Measurements from ENCODE around the gene GGTA1.

GGTA1 gene

DNA sequence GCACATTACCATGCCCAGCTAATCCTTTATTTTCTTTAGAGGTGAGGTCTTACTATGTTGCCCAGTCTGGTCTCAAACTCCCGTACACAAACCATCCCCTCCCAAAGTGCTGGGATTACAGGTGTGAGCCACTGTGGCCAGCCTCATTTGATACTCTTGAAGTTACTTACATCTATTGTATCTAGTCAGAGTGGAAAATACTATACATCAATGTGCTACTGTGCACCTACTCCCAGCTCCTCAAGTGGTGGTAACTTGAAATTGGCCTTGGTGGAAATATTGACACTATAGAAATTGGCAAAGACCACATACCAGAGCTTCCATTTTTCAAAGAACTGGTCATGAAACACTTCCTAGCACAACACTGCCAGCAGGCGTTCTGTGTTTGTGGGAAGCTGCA lies 10.3 kb downstream of the GGTA1 start:
- intact Hi-C loops (cut with micrococcal nuclease) = no loop called here
- no peak overlapping the region for H3K4me3 Mint-ChIP-seq
- H3K4me1 Mint-ChIP-seq (ENCODE audit: low read depth) = peaks cover 94% of the 10 kb centered on the region
- H3K9me3 Mint-ChIP-seq = no peaks in the 10 kb centered on the region
- H3K27ac Mint-ChIP-seq = peak overlapping the region; percentile 94
- H3K27me3 Mint-ChIP-seq = no peaks in the 10 kb centered on the region
- H3K36me3 Mint-ChIP-seq (ENCODE audit: low read depth) = peaks cover 81% of the 10 kb centered on the region

DNA sequence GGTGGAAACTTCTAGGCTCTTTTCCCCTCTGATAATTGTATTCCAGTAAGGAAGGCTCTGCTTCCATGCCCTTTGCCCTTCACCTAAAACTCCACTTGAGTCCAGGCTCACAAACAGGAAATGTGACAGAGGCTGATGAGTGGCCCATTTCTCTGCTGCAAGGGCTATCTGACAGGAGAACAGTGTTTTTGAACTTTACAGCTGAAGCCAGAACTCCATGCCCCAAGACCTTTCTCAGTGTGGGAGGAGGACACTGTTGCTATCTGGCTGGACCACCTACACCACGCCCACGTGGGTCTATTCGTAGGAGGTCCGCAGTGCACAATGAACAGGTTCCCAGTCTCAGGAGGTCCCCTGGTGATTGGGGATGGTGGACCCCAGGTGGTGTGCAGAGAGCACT lies 13.6 kb downstream of the GGTA1 start:
- H3K27me3 Mint-ChIP-seq = no peaks in the 10 kb centered on the region
- peaks cover 68% of the 10 kb centered on the region for H3K4me1 Mint-ChIP-seq (ENCODE audit: low read depth)

DNA sequence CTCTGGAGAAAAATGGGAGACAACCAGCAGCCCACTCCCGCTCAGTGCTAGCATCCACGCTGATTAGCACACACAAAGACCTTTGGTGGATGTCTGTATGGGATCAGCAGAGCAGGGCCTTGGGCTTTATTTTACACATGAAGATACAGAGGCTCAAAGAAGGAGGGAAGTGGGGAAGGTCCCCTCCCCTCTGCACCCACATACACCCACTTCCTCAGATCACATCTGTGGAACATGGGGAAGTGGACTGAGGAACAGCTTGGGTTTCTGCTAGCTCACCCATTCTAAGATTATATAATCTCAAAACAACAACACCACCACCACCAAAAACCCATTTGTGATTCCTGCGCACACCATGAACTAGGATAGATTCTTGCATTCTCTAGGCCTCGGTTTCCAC lies 14.0 kb downstream of the GGTA1 start:
- Mint-ChIP-seq H3K27me3 (no peaks in the 10 kb centered on the region), H3K27ac (peak overlapping the region; percentile 94), H3K36me3 (ENCODE audit: low read depth) (peaks cover 77% of the 10 kb centered on the region), H3K4me3 (peak overlapping the region; percentile 61), H3K9me3 (no peaks in the 10 kb centered on the region), H3K4me1 (ENCODE audit: low read depth) (peaks cover 68% of the 10 kb centered on the region)
- intact Hi-C loops (cut with micrococcal nuclease) = loop anchor here (2.0 kb wide), 1 partner anchor 13 kb away; the partner anchor contains the start of gene GGTA1

More for the DNA sequence above, 13.6 kb downstream of the GGTA1 start:
- peak overlapping the region; percentile 94 for H3K27ac Mint-ChIP-seq
- H3K4me3 Mint-ChIP-seq = peak overlapping the region; percentile 42
- intact Hi-C loops (cut with micrococcal nuclease) = no loop called here
- no peaks in the 10 kb centered on the region for H3K9me3 Mint-ChIP-seq
- H3K36me3 Mint-ChIP-seq (ENCODE audit: low read depth) = peaks cover 77% of the 10 kb centered on the region

DNA sequence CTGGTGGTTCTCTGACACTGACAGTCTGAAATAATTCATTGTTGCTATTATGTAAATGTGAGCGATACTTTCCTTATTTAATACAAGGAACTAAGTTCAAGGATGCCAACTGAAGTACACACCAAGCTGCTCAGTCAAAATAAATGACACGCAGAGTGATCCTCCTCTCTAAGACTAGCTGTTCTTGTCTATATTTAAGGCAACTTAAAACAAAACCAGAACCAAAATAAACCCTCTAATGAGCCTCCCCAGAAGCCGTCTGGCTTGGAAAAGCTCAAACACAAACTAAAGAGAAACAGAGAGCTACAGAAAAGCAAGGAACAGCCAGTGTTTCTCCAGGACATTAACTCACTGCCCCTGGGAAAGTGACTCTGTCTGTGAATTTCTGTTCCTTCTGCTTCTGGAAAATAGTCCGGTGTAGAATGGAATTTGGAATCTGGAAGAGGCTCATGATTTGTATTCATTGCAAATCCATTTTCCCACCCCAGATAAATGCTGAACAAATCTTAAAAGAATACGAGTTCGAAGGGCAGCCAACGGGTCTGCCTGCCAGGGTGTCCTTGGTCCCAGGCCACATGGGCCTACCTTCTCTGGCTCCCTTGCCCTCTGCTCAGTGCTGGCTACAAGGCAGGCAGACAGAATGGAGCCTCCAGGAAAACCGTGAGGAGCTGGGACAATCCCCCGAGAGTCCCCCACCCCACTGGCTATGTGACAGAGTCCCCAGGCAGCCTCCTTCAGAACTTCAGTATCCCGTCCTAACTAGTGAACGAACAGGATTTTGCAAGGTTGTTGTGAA lies 14.8 kb downstream of the GGTA1 start:
- intact Hi-C loops (cut with micrococcal nuclease) = loop anchor here (2.0 kb wide), 1 partner anchor 14 kb away; the partner anchor contains the start of gene GGTA1

DNA sequence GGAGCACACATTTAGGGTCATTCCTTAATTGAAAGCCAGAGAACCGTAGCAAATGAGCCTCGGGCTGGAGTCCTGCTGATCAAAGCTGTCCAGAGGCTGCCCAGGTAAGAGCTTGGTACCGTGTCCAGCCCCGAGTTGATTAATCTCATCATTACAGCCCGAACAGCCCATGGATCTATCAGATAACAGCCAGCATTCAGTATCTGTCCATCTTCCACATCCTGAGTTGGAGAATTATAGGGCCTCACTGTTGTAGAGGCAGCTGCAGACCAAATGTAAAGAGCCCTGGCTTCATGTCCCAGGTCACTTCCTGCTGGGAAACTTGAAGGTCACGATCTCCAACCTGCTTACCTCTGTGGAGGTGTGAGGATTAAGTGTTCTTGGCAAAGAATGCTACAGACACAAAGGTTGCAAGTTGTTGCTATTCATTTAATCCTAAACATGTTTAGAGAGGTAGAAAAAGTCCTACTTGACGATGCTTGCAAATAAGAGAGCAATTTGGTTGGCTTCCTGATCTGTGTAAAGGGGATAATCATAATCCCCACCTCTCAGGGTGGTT lies 16.1 kb downstream of the GGTA1 start:
- peaks cover 66% of the 10 kb centered on the region for H3K4me1 Mint-ChIP-seq (ENCODE audit: low read depth)
- intact Hi-C loops (cut with micrococcal nuclease) = loop anchor here (2.0 kb wide), 1 partner anchor 15 kb away; the partner anchor contains the start of gene GGTA1
- no peak overlapping the region for H3K4me3 Mint-ChIP-seq
- no peaks in the 10 kb centered on the region for H3K27me3 Mint-ChIP-seq
- H3K36me3 Mint-ChIP-seq (ENCODE audit: low read depth) = peaks cover 81% of the 10 kb centered on the region
- peak overlapping the region; percentile 57 for H3K27ac Mint-ChIP-seq
- H3K9me3 Mint-ChIP-seq = no peaks in the 10 kb centered on the region

More for the DNA sequence above, 14.8 kb downstream of the GGTA1 start:
- Mint-ChIP-seq H3K9me3 (no peaks in the 10 kb centered on the region), H3K27me3 (no peaks in the 10 kb centered on the region), H3K4me3 (peak overlapping the region; percentile 61), H3K4me1 (ENCODE audit: low read depth) (peaks cover 68% of the 10 kb centered on the region), H3K27ac (peak overlapping the region; percentile 94), H3K36me3 (ENCODE audit: low read depth) (peaks cover 77% of the 10 kb centered on the region)

DNA sequence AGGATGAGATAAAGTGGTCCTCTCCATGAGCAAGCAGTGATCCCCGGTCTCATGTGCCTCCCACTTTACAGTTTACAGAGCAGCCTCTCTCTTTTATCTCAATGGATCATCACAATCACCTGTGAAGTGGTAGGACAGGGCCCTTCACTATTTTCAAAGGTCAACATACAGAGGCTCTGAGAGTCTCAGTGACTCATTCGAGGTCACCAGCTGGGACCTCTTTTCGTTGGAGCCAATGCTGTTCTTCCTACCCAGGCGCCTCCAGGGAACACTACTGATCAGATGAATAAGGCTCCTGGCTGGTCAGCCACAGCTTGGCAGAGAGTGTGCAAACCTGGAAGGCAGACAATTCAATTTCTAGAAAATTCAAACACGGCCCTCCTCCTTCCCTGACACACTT lies 16.6 kb downstream of the GGTA1 start:
- Mint-ChIP-seq H3K27ac (peak overlapping the region; percentile 57), H3K4me3 (no peak overlapping the region), H3K27me3 (no peaks in the 10 kb centered on the region), H3K4me1 (ENCODE audit: low read depth) (peaks cover 69% of the 10 kb centered on the region), H3K9me3 (no peaks in the 10 kb centered on the region), H3K36me3 (ENCODE audit: low read depth) (peaks cover 84% of the 10 kb centered on the region)
- intact Hi-C loops (cut with micrococcal nuclease) = no loop called here

DNA sequence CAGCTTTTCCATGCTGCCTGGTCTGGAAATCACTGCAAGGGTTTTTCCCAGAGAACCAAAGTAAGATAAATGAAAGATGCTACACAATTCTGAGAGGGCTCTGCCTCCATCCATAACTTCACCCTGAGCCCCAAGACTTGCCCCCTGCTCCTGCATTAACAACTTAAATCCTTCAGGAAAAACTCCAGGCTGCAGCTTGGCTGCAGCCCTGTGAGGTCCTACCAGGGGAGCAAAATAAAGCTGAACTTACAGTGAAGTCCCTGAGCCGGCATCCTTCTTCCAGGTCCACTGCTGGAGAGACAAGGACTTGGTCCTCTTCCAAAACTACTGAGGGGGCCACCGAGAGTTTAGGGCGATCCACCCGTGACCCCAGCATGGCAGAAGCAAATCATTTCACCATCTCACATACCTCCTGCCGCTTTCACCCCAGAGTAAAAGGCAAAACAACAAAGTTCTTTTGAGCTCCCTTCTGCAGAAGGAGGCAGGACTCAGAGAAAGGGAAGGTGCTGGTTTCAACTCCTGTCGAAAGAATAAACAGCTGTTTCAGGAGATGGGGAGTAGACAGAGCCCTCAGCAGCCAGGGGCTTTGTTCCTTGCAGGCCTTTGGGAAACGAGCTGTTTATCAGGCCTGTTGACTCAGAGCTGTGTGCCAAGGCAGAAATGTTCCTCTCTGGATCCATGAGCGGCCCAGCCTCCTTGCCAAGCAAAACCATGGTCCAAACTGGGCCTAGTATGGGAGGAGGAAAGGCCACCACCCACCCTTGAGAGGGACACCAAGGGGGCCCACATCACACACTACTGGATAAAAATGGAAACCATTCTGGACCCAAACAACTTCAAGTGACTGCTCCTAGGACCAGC lies 20.6 kb downstream of the GGTA1 start:
- H3K4me3 Mint-ChIP-seq = no peak overlapping the region

DNA sequence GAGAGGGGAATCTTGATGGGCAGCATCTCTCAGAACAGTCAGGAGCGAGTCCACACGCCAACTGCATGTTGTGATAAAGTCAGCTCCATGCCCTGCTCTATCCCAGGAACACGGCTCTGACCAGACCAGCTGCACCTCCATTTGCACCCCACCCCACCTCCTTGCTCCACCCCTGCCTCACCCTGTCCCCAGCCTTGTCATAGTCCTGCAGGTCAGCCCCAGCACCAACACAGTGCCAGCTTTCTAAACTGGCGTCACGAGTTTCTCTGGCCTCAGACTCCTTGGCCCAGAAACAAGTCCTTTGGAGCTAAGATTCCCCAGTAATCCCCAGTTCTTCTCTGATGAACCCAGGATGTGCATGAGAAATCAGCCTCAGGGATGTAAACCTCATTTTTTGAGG lies 23.5 kb downstream of the GGTA1 start:
- H3K27me3 Mint-ChIP-seq = no peaks in the 10 kb centered on the region
- intact Hi-C loops (cut with micrococcal nuclease) = no loop called here
- peaks cover 58% of the 10 kb centered on the region for H3K4me1 Mint-ChIP-seq (ENCODE audit: low read depth)
- no peak overlapping the region for H3K27ac Mint-ChIP-seq
- H3K9me3 Mint-ChIP-seq = no peaks in the 10 kb centered on the region
- H3K4me3 Mint-ChIP-seq = no peak overlapping the region
- H3K36me3 Mint-ChIP-seq (ENCODE audit: low read depth) = peaks cover 100% of the 10 kb centered on the region

More for the DNA sequence above, 20.6 kb downstream of the GGTA1 start:
- no peaks in the 10 kb centered on the region for H3K9me3 Mint-ChIP-seq
- peaks cover 53% of the 10 kb centered on the region for H3K4me1 Mint-ChIP-seq (ENCODE audit: low read depth)
- H3K36me3 Mint-ChIP-seq (ENCODE audit: low read depth) = peaks cover 98% of the 10 kb centered on the region
- intact Hi-C loops (cut with micrococcal nuclease) = no loop called here
- peak overlapping the region; percentile 64 for H3K27ac Mint-ChIP-seq
- H3K27me3 Mint-ChIP-seq = no peaks in the 10 kb centered on the region

DNA sequence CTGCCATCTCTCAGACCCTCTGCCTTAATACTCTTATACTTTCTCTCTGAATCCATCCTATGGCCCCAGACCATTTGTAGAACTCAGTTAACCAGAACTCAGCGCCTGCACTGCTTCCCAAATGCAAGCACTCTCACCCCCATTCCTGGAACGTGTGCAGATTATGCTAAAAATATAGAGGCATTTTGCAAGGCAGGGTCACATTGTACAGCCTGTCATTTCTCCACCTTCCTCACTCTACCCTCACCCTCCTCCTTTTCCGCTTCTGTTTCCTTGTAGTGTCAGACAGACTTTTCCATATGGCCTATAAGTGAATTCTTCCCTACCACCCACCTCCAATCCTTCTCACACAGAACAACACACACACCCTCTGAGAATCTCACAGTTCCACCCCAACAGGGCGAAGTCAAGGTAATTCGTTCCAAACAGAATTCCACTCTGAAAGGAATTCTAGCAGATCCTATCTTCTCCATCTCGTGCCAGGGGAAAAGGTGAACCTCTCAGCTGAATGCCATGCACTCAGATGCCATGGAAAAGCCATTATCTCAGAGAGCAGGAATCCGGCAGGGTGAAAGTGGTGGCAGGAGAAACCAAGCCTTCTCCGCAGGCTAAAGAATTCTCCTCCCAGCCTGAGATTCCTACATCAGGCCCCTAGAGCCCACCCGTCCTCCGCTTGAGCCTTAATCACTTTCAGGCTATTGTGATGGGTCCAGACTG lies 25.3 kb downstream of the GGTA1 start:
- H3K36me3 Mint-ChIP-seq (ENCODE audit: low read depth) = peaks cover 100% of the 10 kb centered on the region

DNA sequence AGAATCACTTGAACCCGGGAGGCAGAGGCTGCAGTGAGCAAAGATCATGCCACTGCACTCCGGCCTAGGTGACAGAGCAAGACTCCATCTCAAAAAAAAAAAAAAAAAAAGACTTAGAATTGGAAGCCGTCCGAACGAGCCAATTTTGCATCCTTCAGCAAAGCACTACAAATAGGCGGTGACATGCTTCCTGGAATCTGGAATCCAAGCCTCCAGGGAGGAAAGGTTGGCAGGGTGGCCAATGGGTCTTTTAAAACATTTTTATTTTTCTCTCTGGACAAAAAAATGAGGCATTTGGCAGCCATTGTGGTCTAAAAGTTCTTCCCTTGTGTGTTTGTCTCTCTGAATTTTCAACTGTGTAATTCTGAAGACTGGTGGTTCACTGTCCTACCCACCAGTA lies 26.4 kb downstream of the GGTA1 start:
- H3K27ac Mint-ChIP-seq = peak overlapping the region; percentile 3
- H3K4me1 Mint-ChIP-seq (ENCODE audit: low read depth) = peaks cover 38% of the 10 kb centered on the region
- intact Hi-C loops (cut with micrococcal nuclease) = no loop called here
- H3K4me3 Mint-ChIP-seq = no peak overlapping the region
- no peaks in the 10 kb centered on the region for H3K9me3 Mint-ChIP-seq
- H3K36me3 Mint-ChIP-seq (ENCODE audit: low read depth) = peaks cover 100% of the 10 kb centered on the region
- H3K27me3 Mint-ChIP-seq = no peaks in the 10 kb centered on the region

More for the DNA sequence above, 25.3 kb downstream of the GGTA1 start:
- H3K4me3 Mint-ChIP-seq = no peak overlapping the region
- no peaks in the 10 kb centered on the region for H3K9me3 Mint-ChIP-seq
- H3K27ac Mint-ChIP-seq = no peak overlapping the region
- intact Hi-C loops (cut with micrococcal nuclease) = no loop called here
- H3K4me1 Mint-ChIP-seq (ENCODE audit: low read depth) = peaks cover 50% of the 10 kb centered on the region
- H3K27me3 Mint-ChIP-seq = no peaks in the 10 kb centered on the region

DNA sequence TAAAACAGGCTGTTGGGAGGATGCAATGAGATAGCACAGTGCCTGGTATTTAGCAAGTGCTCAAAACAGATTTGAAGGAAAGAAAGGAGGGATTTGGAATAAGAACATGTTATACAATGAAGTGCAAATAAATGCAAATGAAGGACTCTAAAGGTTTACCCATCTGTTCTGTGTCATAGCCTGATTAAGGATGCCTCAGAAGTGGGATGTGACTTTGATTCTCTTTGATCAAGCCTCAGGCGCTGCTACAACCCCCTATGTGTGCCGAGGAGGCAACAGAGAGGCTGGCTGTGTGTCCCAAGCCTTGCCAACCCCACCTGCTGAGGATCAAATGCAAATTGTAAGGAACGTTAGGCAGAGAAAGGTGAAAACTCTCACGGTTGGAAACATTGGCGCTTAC lies 27.2 kb downstream of the GGTA1 start:
- intact Hi-C loops (cut with micrococcal nuclease) = no loop called here
- H3K9me3 Mint-ChIP-seq = no peaks in the 10 kb centered on the region
- peaks cover 32% of the 10 kb centered on the region for H3K4me1 Mint-ChIP-seq (ENCODE audit: low read depth)
- no peaks in the 10 kb centered on the region for H3K27me3 Mint-ChIP-seq
- H3K36me3 Mint-ChIP-seq (ENCODE audit: low read depth) = peaks cover 100% of the 10 kb centered on the region
- H3K27ac Mint-ChIP-seq = no peak overlapping the region
- no peak overlapping the region for H3K4me3 Mint-ChIP-seq

DNA sequence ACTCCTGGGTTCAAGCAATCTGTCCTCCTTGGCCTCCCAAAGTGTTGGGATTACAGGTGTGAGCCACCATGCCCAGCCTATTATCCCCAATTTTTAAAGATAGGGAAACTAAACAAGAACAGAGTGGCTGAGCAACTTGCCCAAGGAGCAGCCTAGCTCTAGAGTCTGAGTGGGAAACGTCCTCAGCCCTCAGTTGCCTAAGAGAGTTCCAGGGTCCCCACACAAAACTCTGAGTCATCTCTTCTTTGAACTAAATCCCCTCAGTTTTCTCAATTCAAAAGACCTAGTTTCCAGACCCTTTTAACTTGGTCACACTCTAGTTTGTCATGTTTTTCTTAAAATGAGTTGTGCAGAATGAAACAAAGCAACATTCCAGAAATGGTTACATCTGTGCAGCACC lies 33.5 kb downstream of the GGTA1 start:
- Mint-ChIP-seq H3K4me1 (ENCODE audit: low read depth) (peaks cover 33% of the 10 kb centered on the region), H3K9me3 (no peaks in the 10 kb centered on the region), H3K27ac (no peak overlapping the region), H3K36me3 (ENCODE audit: low read depth) (peaks cover 100% of the 10 kb centered on the region), H3K4me3 (no peak overlapping the region), H3K27me3 (no peaks in the 10 kb centered on the region)
- intact Hi-C loops (cut with micrococcal nuclease) = no loop called here

DNA sequence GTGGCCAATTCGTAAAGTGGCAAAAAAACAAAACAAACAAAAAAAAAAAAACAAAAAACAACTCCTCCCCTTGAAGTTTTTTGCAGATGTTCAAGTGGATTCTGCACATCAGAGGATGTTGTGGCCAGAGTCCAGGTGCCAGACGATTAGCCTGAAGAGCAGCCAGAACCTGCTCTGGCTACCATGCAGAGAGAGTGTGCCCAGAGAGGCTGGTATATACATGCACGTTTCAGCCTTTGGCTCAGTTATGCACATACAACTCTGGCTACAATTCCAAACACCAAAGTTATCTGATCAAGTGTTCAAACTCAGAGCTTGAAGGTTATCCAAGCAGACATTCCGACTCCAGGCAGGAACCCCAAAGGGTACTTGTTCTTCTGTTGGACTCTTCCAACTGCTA lies 34.7 kb downstream of the GGTA1 start:
- H3K9me3 Mint-ChIP-seq = no peaks in the 10 kb centered on the region
- peaks cover 100% of the 10 kb centered on the region for H3K36me3 Mint-ChIP-seq (ENCODE audit: low read depth)
- H3K4me3 Mint-ChIP-seq = no peak overlapping the region
- H3K27ac Mint-ChIP-seq = no peak overlapping the region
- H3K27me3 Mint-ChIP-seq = no peaks in the 10 kb centered on the region
- peaks cover 29% of the 10 kb centered on the region for H3K4me1 Mint-ChIP-seq (ENCODE audit: low read depth)
- intact Hi-C loops (cut with micrococcal nuclease) = loop anchor here (5.0 kb wide), 1 partner anchor 32 kb away; the partner anchor contains the start of gene GGTA1
